HCT116 (cell line): Measurements from ENCODE around the gene SLC25A1. TPM values are rescaled to one million over a fixed set of nuclear protein-coding genes. Genes with fewer than 3 reads are reported as not detected.

Source experiments
- ATAC-seq: fragments of 200-7000 bp; cut with Tn5 transposase; 2 replicates; pipeline ENCODE4 v1.9.1; 2020; ENCODE audit warnings: mild to moderate bottlenecking, moderate library complexity
- BruUV-seq: library from RNA; stranded (reverse); fragments of 400-500 nt; replicated peaks from 2 replicates; lab custom pipeline; 2021; lab: Mats Ljungman, UMichigan
- CTCF ChIA-PET: fragments of 300-600 bp; sonication (Branson Sonifier 250); formaldehyde crosslinking; loops from one replicate; lab custom pipeline; 2021; ENCODE audit warnings: antibody characterized with exemption; lab: Charles Lee
- POLR2A ChIA-PET: fragments of 300-600, 350-600 bp; sonication (Branson Sonifier 250); formaldehyde crosslinking; loops from one replicate; lab custom pipeline; 2021; ENCODE audit warnings: antibody characterized with exemption; lab: Charles Lee
- RAD21 ChIA-PET, 2 experiments: fragments of 300-600 bp; sonication (Branson Sonifier 250); formaldehyde crosslinking; loops; one replicate each; lab custom pipeline; 2023; ENCODE audit warnings: low total read pairs in 2 of 2; ENCODE audit not compliant: uncharacterized antibody in 2 of 2, unreplicated experiment in 2 of 2, low non-redundant PET in 1 of 2; lab: Charles Lee
- DNase-seq: peaks from one replicate; pipeline ENCODE4 v3.0.0-alpha.2; 2010; ENCODE audit warnings: low read depth, low spot score
- H2AFZ ChIP-seq: fragments of 200-600 bp; shearing (Covaris generic), sonication (generic); 2 replicates; pipeline ENCODE4 v1.6.1; 2017; ENCODE audit warnings: low read depth, mixed run types, mixed read lengths, antibody characterized with exemption, low read length; ENCODE audit not compliant: poor library complexity, severe bottlenecking
- H3K27ac ChIP-seq: 2 replicates; pipeline ENCODE4 v1.5.1; 2012; ENCODE audit warnings: low read depth, low read length
- H3K27me3 ChIP-seq: fragments of 200-600 bp; sonication (generic); 2 replicates; pipeline ENCODE4 v1.6.1; 2016; ENCODE audit warnings: mixed run types, low read length, mixed read lengths; ENCODE audit not compliant: insufficient read depth
- H3K36me3 ChIP-seq, 2 experiments: fragments of 200-500 bp in 1 of 2; fragments of 200-600 bp in 1 of 2; sonication (Bioruptor generic) in 1 of 2; sonication (generic) in 1 of 2; 2 replicates each; pipeline versions ENCODE4 v1.5.1 to v1.6.1; 2014 to 2016; ENCODE audit warnings: low read length in 2 of 2, inconsistent platforms in 1 of 2, mixed read lengths in 1 of 2, mixed run types in 1 of 2; ENCODE audit not compliant: insufficient read depth in 2 of 2, control insufficient read depth in 1 of 2
- H3K4me1 ChIP-seq, 2 experiments: fragments of 200-600 bp in 1 of 2; sonication (generic) in 1 of 2; 2 replicates each; pipeline versions ENCODE4 v1.5.1 to v1.6.1; 2012 to 2017; ENCODE audit warnings: low read length in 2 of 2, inconsistent platforms in 1 of 2, mild to moderate bottlenecking in 1 of 2, mixed read lengths in 1 of 2, mixed run types in 1 of 2, moderate library complexity in 1 of 2; ENCODE audit not compliant: insufficient read depth in 2 of 2, control insufficient read depth in 1 of 2
- H3K4me2 ChIP-seq: fragments of 200-600 bp; sonication (generic); 2 replicates; pipeline ENCODE4 v1.6.1; 2017; ENCODE audit warnings: mixed run types, low read length, mixed read lengths
- H3K4me3 ChIP-seq, 2 experiments: fragments of 200-600 bp in 1 of 2; sonication (generic) in 1 of 2; replicated peaks in 1 of 2; 2 replicates each; pipeline ENCODE4 v1.5.1; 2011 to 2016; ENCODE audit warnings: low read length in 2 of 2, control low read depth in 1 of 2, low read depth in 1 of 2, mild to moderate bottlenecking in 1 of 2, mixed read lengths in 1 of 2, mixed run types in 1 of 2
- H3K79me2 ChIP-seq: fragments of 200-600 bp; sonication (generic); 2 replicates; pipeline ENCODE4 v1.6.1; 2017; ENCODE audit warnings: mild to moderate bottlenecking, mixed run types, low read length, moderate library complexity, mixed read lengths; ENCODE audit not compliant: insufficient read depth
- H3K9ac ChIP-seq: fragments of 200-600 bp; sonication (generic); 2 replicates; pipeline ENCODE4 v1.6.1; 2016; ENCODE audit warnings: low read length, mixed read lengths
- H3K9me2 ChIP-seq: fragments of 200-600 bp; sonication (generic), shearing (Covaris generic); 2 replicates; pipeline ENCODE4 v1.6.1; 2017; ENCODE audit warnings: mixed run types, mild to moderate bottlenecking, moderate library complexity; ENCODE audit not compliant: insufficient read depth
- H3K9me3 ChIP-seq, 2 experiments: fragments of 200-500 bp in 1 of 2; fragments of 200-600 bp in 1 of 2; sonication (Bioruptor generic) in 1 of 2; sonication (generic) in 1 of 2; 2 replicates each; pipeline ENCODE4 v1.6.1; 2014 to 2017; ENCODE audit warnings: low read length in 2 of 2, mixed read lengths in 2 of 2, inconsistent platforms in 1 of 2, low read depth in 1 of 2, mild to moderate bottlenecking in 1 of 2, mixed run types in 1 of 2, moderate library complexity in 1 of 2; ENCODE audit not compliant: control insufficient read depth in 1 of 2, insufficient read depth in 1 of 2
- H4K20me1 ChIP-seq: fragments of 200-600 bp; sonication (generic), shearing (Covaris generic); 2 replicates; pipeline ENCODE4 v1.6.1; 2017; ENCODE audit warnings: mixed run types, mild to moderate bottlenecking, moderate library complexity; ENCODE audit not compliant: insufficient read depth
- ATF3 ChIP-seq: IDR thresholded peaks from 2 replicates; pipeline ENCODE4 v1.6.1; 2012
- CBX3 ChIP-seq: IDR thresholded peaks from 2 replicates; pipeline ENCODE4 v1.6.1; 2012; ENCODE audit warnings: low read depth
- CEBPB ChIP-seq: IDR thresholded peaks from 2 replicates; pipeline ENCODE4 v1.6.1; 2012; ENCODE audit warnings: low read depth
- CTCF ChIP-seq, 3 experiments: fragments of 200-600 bp in 1 of 3; sonication (generic) in 1 of 3; IDR thresholded peaks in 2 of 3; conservative IDR thresholded peaks in 1 of 3; 2 replicates each; pipeline ENCODE4 v1.5.1; 2012 to 2017; ENCODE audit warnings: low read depth in 2 of 3, low read length in 2 of 3, antibody characterized with exemption in 1 of 3, borderline replicate concordance in 1 of 3, control low read depth in 1 of 3, mild to moderate bottlenecking in 1 of 3, mixed read lengths in 1 of 3, mixed run types in 1 of 3, moderate library complexity in 1 of 3; ENCODE audit not compliant: insufficient read depth in 1 of 3
- ELF1 ChIP-seq: IDR thresholded peaks from 2 replicates; pipeline ENCODE4 v1.6.1; 2012; ENCODE audit warnings: low read depth, borderline replicate concordance
- EZH2 ChIP-seq: fragments of 200-600 bp; sonication (generic); IDR thresholded peaks from 2 replicates; pipeline ENCODE4 v1.6.1; 2017; ENCODE audit warnings: antibody characterized with exemption, mixed run types
- FOSL1 ChIP-seq: IDR thresholded peaks from 2 replicates; pipeline ENCODE4 v1.6.1; 2012; ENCODE audit warnings: low read depth
- JUND ChIP-seq: IDR thresholded peaks from 2 replicates; pipeline ENCODE4 v1.6.1; 2012
- RAD21 ChIP-seq: IDR thresholded peaks from 2 replicates; pipeline ENCODE4 v1.6.1; 2012; ENCODE audit warnings: low read depth, mild to moderate bottlenecking
- SP1 ChIP-seq: IDR thresholded peaks from 2 replicates; pipeline ENCODE4 v1.6.1; 2012; ENCODE audit warnings: low read depth
- SRF ChIP-seq: IDR thresholded peaks from 2 replicates; pipeline ENCODE4 v1.6.1; 2012; ENCODE audit warnings: low read depth
- TCF7L2 ChIP-seq: IDR thresholded peaks from 2 replicates; pipeline ENCODE4 v1.7.0; 2011; ENCODE audit warnings: borderline replicate concordance, inconsistent platforms; ENCODE audit not compliant: insufficient read depth, insufficient read length; ENCODE audit errors: extremely low read depth
- YY1 ChIP-seq: IDR thresholded peaks from 2 replicates; pipeline ENCODE4 v1.6.1; 2011; ENCODE audit warnings: low read length, low read depth, moderate library complexity, mild to moderate bottlenecking; ENCODE audit not compliant: insufficient replicate concordance; ENCODE audit errors: extremely low read depth
- ZBTB33 ChIP-seq: IDR thresholded peaks from 2 replicates; pipeline ENCODE4 v1.6.1; 2011; ENCODE audit warnings: mild to moderate bottlenecking, low read length, moderate library complexity; ENCODE audit not compliant: insufficient replicate concordance; ENCODE audit errors: extremely low read depth
- ZFX ChIP-seq: fragments of 450-650 bp; IDR thresholded peaks from 2 replicates; pipeline ENCODE4 v1.6.1; 2017
- ZNF274 ChIP-seq: fragments of 200-500 bp; sonication (Bioruptor generic); IDR thresholded peaks from 2 replicates; pipeline ENCODE4 v1.6.1; 2014; ENCODE audit warnings: mild to moderate bottlenecking, low read depth, low read length, inconsistent platforms
- intact Hi-C: fragments of 100-400 bp; cut with micrococcal nuclease; formaldehyde crosslinking; loops from 2 replicates; pipeline ENCODE4 v1.10.0; 2022
- total RNA-seq: library from RNA; stranded (reverse); gene quantifications from one replicate; pipeline ENCODE4 v1.2.1, GENCODE V29; 2021; ENCODE audit not compliant: unreplicated experiment

SLC25A1 gene
- total RNA-seq, 1 experiment from 2014 or later = 146 TPM

GRCh38 chr22:19224985-19225384 is 46.4 kb upstream of the SLC25A1 start:
- POLR2A ChIA-PET = no interaction called here
- no TSS peak for BruUV-seq
- intact Hi-C loops = no loop called here
- no peak overlapping the region for H2AFZ ChIP-seq
- no peak overlapping the region for H3K4me3 ChIP-seq
- H3K9me2 ChIP-seq = no peaks in the 10 kb centered on the region
- DNase-seq (no peak), ATAC-seq (no peak)
- no peak overlapping the region for H3K4me2 ChIP-seq
- H3K27ac ChIP-seq = no peak overlapping the region
- no peaks in the 10 kb centered on the region; a peak in 1 of 4 replicates for H3K36me3 ChIP-seq
- no peaks in the 10 kb centered on the region for H3K79me2 ChIP-seq
- H4K20me1 ChIP-seq = no peaks in the 10 kb centered on the region
- CTCF ChIA-PET = no interaction called here
- no peaks in the 10 kb centered on the region for H3K27me3 ChIP-seq
- no peak overlapping the region for H3K9ac ChIP-seq
- TF ChIP-seq FOSL1 (no peak), YY1 (no peak), ELF1 (no peak), SRF (no peak), JUND (no peak), CEBPB (no peak), TCF7L2 (no peak), ZFX (no peak), ZBTB33 (no peak), CBX3 (no peak), SP1 (no peak), EZH2 (no peak), ATF3 (no peak), CTCF (IDR thresholded peaks at IDR 0.05 in 2 of 3, conservative IDR thresholded peaks at IDR 0.05 in 1 of 3; ENCODE audit: borderline replicate concordance in 1 of 3, insufficient read depth in 1 of 3, low read depth in 2 of 3, low read length in 2 of 3) (no peak), RAD21 (no peak), ZNF274 (no peak)
- no peaks in the 10 kb centered on the region for H3K9me3 ChIP-seq
- no peaks in the 10 kb centered on the region for H3K4me1 ChIP-seq
- RAD21 ChIA-PET = no interaction called here
